Measurements from ENCODE around the gene MS4A5.

MS4A5 gene

DNA sequence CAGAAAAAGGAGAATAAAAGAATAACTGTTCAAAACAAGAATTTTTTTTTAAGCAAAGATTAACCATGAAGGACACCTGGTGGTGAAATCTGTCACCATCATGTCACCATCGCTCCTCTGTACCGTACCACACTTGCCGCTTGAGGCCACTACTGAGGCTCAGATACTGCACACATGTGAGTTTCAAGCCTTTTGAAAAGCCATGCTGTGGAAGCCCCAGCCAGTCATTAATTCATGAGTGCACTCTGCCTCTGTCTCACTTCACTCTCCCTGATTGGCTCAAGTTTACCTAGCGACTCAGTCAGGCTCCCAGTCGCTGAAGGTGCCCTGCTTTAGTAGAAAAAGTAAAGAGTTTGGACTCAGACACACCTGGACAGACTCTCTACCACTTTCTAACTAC is 56.6 kb downstream of the MS4A5 start:
- DNase-seq = peak; percentile 52

DNA sequence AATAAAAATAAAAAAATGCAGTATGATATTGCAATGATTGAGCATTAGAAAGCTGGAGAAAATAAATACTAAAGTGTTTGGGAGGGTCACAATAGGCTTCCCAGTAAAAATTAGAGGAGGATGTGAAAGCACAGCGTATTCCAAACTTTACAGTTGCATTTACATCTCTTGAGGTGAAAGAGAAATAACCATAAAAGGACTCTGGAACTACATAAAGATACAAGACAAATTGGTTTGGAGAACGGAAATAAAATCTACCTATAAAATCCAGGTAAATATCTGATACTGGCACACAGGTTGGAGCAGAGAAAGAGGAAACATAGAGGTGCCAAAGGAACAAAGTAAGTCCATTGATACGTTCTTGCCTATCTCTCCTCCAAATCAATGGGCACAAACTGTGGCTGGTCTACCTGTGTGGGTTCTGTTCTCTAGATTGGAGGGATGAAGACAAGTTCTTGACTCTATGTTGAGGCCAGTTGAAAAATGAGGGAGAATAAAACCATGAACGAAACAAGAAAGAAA is 63.2 kb downstream of the MS4A5 start, which contains the start of gene MS4A12:
TSS of gene MS4A12 (plus strand) at position 291 of the 522 bp plus-strand sequence. CDS start 4,541 bp downstream, outside the sequence.
- no peak for DNase-seq

GRCh38 chr11:60493454-60493853 is 64.1 kb downstream of the MS4A5 start:
- DNase-seq = no peak

Measured in inflammatory macrophage treated with lipopolysaccharide for 4 hours (primary cell).